Colonic mucosa (tissue), 4 donors: ENCODE measurements around the gene HSF4. TPM values are rescaled to one million over a fixed set of nuclear protein-coding genes. Genes with fewer than 3 reads are reported as not detected.

Source experiments
- DNase-seq: peaks from one replicate; pipeline ENCODE4 v3.0.0-alpha.2; 2020
- H3K27ac ChIP-seq: fragments of 200-600 bp; one replicate; pipeline ENCODE4 v1.8.0; 2021
- H3K27me3 ChIP-seq: fragments of 200-600 bp; one replicate; pipeline ENCODE4 v1.8.0; 2021
- H3K36me3 ChIP-seq: fragments of 200-600 bp; one replicate; pipeline ENCODE4 v1.8.0; 2021
- H3K4me1 ChIP-seq: fragments of 200-600 bp; one replicate; pipeline ENCODE4 v1.8.0; 2021; ENCODE audit warnings: mild to moderate bottlenecking
- H3K4me3 ChIP-seq: fragments of 200-600 bp; one replicate; pipeline ENCODE4 v1.8.0; 2021
- H3K9ac ChIP-seq, 2 donors: one replicate each; pipeline ENCODE4 v1.7.0; 2013; ENCODE audit warnings: control low read depth in 2 of 2, low read depth in 2 of 2, low read length in 2 of 2
- H3K9me3 ChIP-seq: fragments of 200-600 bp; one replicate; pipeline ENCODE4 v1.8.0; 2021
- CTCF ChIP-seq: fragments of 200-600 bp; IDR thresholded peaks from one replicate; pipeline ENCODE4 v1.8.0; 2022; ENCODE audit warnings: antibody characterized with exemption, mild to moderate bottlenecking
- intact Hi-C: fragments of 100-400 bp; cut with DNase I; formaldehyde crosslinking; loops from one replicate; pipeline ENCODE4 v1.14.1; 2022
- total RNA-seq, 2 donors: library from RNA; stranded (reverse); fragmentation: NEBNext Ultra II Directional in 1 of 2; extraction: Animal tissue kit (Norgen Biotek cat#: 25700) in 1 of 2; gene quantifications; one replicate each; pipeline ENCODE4 v1.2.1, GENCODE V29; 2021
- donor health status: healthy.
- donor health status: DM: no; HTN: no; CAD: no.
- donor health status: DM: no; HTN: no; CAD: no.

Gene HSF4
- total RNA-seq, 2 donors from 2014 or later = 23.6 TPM

DNA sequence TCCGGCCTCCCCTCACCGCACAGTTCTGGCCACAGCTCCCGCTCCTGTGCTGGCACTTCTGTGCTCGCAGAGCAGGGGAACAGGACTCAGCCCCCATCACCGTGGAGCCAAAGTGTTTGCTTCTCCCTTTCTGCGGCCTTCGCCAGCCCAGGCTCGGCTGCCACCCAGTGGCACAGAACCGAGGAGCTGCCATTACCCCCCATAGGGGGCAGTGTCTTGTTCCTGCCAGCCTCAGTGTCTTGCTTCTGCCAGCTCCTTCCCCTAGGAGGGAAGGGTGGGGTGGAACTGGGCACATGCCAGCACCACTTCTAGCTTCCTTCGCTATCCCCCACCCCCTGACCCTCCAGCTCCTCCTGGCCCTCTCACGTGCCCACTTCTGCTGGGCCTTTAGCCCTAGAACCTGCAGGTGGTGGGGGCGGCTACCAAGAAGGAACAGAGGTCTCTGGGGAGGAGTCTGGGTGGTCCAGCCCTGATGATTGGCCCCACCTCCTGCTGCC lies 33.7 kb downstream of the HSF4 start:
- Histone ChIP-seq H3K9ac (peak overlapping the region; percentile 48 to 71), H3K27me3 (no peaks in the 10 kb centered on the region), H3K9me3 (no peaks in the 10 kb centered on the region), H3K27ac (peak overlapping the region; percentile 96), H3K4me1 (peaks cover 6% of the 10 kb centered on the region), H3K36me3 (peaks cover 22% of the 10 kb centered on the region), H3K4me3 (no peak overlapping the region)
- intact Hi-C loops = loop anchor here (5.0 kb wide), 1 partner anchor 84 kb away; no protein-coding TSS in a partner anchor
- peak; percentile 80 for DNase-seq
- peak; percentile 69 for TF ChIP-seq CTCF

GRCh38 chr16:67199011-67199807 lies 34.7 kb downstream of the HSF4 start, which contains the start of gene ELMO3:
TSS of gene ELMO3 (plus strand) at chr16:67199131. CDS start at chr16:67199327, 196 bp downstream.
- Histone ChIP-seq H3K27me3 (no peaks in the 10 kb centered on the region), H3K27ac (peak within 1 kb of the TSS; percentile 96), H3K9ac (peak within 1 kb of the TSS; percentile 76 to 84), H3K4me1 (no peaks in the 10 kb centered on the region), H3K9me3 (no peaks in the 10 kb centered on the region), H3K4me3 (peak within 1 kb of the TSS; percentile 54), H3K36me3 (peaks cover 22% of the 10 kb centered on the region)
- intact Hi-C loops = loop anchor here (5.0 kb wide), 1 partner anchor 83 kb away; no protein-coding TSS in a partner anchor
- DNase-seq = peak; percentile 89
- TF ChIP-seq CTCF = peak; percentile 42

DNA sequence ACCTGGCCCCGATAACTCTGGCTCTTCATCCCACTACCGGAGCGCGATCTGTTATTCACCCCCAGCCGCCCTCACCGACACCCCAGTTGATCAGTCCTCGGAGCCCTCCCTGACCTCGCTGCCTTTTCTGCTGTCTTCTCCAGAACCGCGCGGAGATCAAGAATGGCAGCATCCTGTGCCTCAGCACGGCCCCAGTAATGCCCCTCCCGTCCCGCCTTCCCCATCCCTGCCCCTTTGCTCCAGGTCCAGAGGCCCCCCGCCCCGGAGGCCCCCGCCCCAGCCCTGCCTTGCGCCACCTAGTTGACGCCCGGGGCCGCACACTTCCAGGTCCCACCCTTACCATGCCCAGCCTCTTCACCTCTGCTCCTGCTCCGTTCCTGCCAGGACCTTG lies 35.3 kb downstream of the HSF4 start:
- Histone ChIP-seq H3K36me3 (peaks cover 22% of the 10 kb centered on the region), H3K27ac (peak overlapping the region; percentile 96), H3K4me1 (no peaks in the 10 kb centered on the region), H3K27me3 (no peaks in the 10 kb centered on the region), H3K9me3 (no peaks in the 10 kb centered on the region), H3K9ac (peak overlapping the region; percentile 39 to 76), H3K4me3 (peak overlapping the region; percentile 54)
- intact Hi-C loops = loop anchor here (5.0 kb wide), 1 partner anchor 82 kb away; no protein-coding TSS in a partner anchor
- TF ChIP-seq CTCF = no peak
- DNase-seq = peak; percentile 70

DNA sequence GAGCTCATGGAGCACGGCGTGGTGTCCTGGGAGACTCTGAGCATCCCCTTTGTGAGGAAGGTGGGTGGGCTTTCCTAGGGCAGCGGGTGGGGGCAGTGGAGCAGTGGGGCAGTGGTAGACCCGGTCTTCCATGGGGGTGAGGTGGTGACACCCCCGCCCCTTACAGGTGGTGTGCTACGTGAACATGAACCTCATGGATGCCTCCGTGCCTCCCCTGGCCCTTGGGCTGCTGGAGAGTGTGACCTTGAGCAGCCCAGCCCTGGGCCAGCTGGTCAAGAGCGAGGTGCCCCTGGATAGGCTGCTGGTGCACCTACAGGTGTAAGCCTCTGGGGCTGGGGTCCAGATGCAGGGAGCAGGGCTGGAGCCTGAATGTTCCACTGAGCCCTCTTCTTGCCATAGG lies 35.9 kb downstream of the HSF4 start:
- Histone ChIP-seq H3K9me3 (no peaks in the 10 kb centered on the region), H3K4me1 (no peaks in the 10 kb centered on the region), H3K9ac (peak overlapping the region; percentile 3 to 46), H3K27ac (no peak overlapping the region), H3K4me3 (peak overlapping the region; percentile 54), H3K36me3 (peaks cover 18% of the 10 kb centered on the region), H3K27me3 (no peaks in the 10 kb centered on the region)
- intact Hi-C loops = no loop called here
- no peak for TF ChIP-seq CTCF
- no peak for DNase-seq

- Histone ChIP-seq H3K36me3 (peaks cover 6% of the 10 kb centered on the region), H3K4me1 (no peaks in the 10 kb centered on the region)
- no peak for DNase-seq
These were observed 37.1 kb downstream of the HSF4 start for GRCh38 chr16:67201411-67202345.

More at GRCh38 chr16:67201411-67202345, 37.1 kb downstream of the HSF4 start:
- no peak overlapping the region for H3K4me3 ChIP-seq
- no peaks in the 10 kb centered on the region for H3K9me3 ChIP-seq
- intact Hi-C loops = no loop called here
- no peak overlapping the region for H3K9ac ChIP-seq
- no peaks in the 10 kb centered on the region for H3K27me3 ChIP-seq
- no peak overlapping the region for H3K27ac ChIP-seq
- TF ChIP-seq CTCF = no peak
